Activated CD8-positive, alpha-beta memory T cell treated with anti-CD3 and anti-CD28 coated beads, Interleukin-2, amount 50 U/mL, for 24 hours (primary cell): Measurements from ENCODE around the gene ACTG2.
A peak's percentile ranks its signal among the peaks of the same experiment; 100 is the strongest.

ENCODE experiments used
- DNase-seq: peaks from one replicate; pipeline ENCODE4 v3.0.0-alpha.2; 2020; ENCODE audit errors: extremely low read depth

ACTG2 gene

GRCh38 chr2:73914667-73915066 is 21.9 kb downstream of the ACTG2 start:
- no peak for DNase-seq

- no peak for DNase-seq
These were observed 22.7 kb downstream of the ACTG2 start for GRCh38 chr2:73915437-73915993.

DNA sequence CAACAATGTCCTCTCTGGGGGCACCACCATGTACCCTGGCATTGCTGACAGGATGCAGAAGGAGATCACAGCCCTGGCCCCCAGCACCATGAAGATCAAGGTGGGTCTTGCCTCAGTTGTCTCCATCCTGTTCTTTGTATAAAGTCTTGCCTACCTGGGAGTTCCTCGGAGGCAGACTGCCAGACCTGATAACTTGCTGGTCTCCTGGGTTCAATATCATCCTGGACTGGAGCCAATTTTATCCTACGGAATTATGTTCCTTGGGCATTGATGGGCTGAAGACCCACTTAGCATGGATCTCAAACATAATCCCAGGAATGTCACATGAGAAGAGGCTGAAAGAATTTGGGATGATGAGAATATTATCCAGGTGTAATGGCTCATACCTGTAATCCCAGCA is 23.9 kb downstream of the ACTG2 start:
- DNase-seq, result no peak

- DNase-seq, result no peak
These were observed 24.5 kb downstream of the ACTG2 start for GRCh38 chr2:73917296-73917695.

DNA sequence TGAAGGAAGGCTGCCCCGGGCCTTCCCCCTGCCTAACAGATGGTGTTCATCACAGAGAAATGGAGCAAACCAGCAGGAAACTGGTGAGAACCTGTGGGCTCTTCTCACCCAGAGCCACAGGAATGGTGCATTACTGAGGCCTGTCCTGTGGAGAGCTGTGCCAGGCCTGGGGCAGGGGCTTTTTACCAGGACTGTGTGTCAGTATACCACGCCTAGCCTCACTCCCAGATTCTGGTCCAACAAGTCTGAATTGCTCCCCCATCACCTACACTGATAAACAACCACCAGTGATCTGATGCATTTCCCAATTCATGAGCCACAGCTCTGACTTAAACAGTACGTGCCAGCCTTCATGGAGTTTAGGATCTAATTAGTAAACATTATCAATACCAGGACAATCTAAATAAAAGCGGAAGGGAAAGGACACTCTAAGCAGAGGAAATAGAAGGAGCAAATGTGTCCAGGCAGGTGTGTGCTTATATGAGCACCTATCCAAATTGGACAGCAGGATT is 24.9 kb downstream of the ACTG2 start:
- no peak for DNase-seq

- DNase-seq, result no peak
These were observed 26.0 kb downstream of the ACTG2 start for GRCh38 chr2:73918856-73919255.

DNA sequence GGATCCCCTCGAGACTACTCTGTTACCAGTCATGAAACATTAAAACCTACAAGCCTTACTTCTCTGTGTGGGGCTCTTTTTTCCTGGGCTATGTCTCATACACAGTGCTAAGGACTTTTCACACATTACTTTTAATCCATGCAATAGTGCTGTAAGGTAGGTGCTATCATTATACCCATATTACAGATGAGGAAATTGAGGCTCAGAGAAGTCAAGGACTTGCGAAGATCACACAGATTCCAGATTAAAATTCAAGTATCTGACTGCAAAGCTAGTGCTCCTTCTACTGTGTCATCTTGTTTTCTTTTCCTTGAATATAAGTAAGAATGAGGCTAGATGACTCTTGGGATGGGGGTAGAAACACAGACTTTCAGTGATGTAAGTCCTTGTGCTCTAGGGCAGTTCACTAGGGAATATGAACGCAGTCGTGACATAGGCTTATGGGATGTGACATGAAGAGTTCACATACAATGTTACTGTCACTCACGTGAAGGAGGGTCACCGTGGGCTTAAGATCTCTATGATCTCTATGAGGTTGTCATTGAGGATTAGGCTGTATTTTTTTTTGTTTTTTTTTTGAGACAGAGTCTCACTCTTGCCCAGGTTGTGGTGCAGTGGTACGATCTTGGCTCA is 26.9 kb downstream of the ACTG2 start:
- DNase-seq, result no peak

- no peak for DNase-seq
These were observed 28.1 kb downstream of the ACTG2 start for GRCh38 chr2:73920577-73921545.

GRCh38 chr2:73921581-73921980 is 28.8 kb downstream of the ACTG2 start:
- DNase-seq, result no peak

GRCh38 chr2:73922681-73923080 is 29.9 kb downstream of the ACTG2 start:
- DNase-seq, result no peak

DNA sequence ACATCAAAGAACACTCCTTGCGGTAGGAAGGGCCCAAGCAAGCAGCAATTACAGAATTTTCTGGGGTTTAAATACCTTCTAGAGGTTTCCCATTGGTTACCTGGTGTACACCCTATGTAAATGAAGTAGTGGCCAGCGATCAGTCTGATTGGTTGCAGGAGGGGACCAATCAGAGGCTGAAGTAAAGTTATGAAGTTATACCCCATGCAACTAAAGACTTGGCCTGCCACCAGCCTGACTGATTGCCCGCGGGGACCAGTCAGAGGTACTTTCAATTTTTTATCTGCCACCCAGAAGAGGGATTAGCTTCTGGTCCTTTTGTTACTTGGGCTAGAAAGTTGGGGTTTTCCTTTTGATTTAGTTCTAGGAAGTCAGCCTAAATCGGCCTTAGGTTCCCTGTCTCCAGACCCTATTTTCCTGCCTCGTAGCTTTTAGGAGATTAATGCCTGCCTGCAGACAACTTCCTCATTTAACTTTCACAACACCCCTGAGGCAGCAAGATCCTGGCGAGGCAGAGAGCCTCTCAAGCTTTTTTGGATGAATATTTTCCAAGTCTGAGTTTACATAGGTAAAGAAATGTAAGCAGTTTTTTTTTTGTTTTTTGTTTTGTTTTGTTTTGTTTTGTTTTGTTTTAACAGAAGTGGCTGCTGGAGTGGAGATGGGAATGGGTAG is 32.4 kb downstream of the ACTG2 start:
- DNase-seq, result no peak

- DNase-seq, result no peak
These were observed 33.2 kb downstream of the ACTG2 start for GRCh38 chr2:73925853-73926492.

DNA sequence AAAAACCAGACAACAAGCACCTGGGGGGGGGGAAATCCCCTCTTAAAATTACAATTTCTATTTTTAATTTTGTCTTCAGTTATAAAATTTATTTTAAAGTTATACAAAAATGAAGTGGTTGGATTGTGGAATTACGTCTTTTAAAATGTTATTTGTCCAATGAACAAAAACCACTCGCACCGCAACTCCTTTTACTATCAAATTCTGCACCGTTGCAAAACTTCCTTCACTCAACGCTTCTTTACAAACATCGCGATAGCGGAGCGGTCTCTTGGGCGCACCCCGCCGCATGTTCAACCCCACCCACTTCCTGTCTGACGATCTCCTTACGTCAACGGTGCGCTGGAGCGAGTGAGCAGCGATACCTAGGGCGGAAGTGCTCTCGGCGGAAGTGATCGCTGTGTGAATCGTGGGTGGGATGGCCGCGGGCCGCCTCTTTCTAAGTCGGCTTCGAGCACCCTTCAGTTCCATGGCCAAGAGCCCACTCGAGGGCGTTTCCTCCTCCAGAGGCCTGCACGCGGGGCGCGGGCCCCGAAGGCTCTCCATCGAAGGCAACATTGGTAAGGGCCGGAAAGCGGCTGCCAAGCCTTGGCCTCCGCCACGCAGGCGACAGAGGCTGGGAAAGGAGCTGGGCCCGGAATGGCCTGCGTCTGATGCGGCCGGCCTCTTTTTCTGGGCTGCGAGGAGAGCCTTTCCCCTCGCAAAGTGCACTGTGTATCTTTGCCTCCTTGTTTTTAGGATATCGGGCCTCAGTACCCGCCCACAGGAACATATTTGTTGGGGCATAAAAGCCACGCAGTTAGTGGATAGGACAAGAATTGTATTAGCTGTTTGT is 33.9 kb downstream of the ACTG2 start, which contains the start of gene DGUOK:
DGUOK (plus strand) TSS at position 388 of the 835 bp plus-strand sequence; CDS start at position 419, 31 bp downstream.
- peak; percentile 95 for DNase-seq

DNA sequence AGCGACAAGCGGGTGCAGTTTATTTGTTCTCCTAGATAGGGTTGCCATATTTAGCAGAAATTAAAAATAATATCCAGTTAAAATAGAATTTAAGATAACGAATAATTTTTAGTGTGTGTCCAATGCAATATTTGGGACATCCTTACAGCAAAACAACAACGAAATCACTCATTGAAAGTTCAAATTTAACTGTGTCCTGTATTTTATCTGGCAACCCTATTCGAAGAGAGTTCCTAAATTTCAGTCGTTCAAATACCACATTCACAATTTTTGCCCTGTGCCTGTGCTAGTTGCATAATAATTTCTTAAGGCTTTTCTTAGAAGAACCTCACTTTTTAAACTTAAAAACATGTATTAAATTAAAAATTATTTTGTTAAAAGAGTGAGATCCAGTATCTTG is 34.5 kb downstream of the ACTG2 start:
- DNase-seq, result no peak

DNA sequence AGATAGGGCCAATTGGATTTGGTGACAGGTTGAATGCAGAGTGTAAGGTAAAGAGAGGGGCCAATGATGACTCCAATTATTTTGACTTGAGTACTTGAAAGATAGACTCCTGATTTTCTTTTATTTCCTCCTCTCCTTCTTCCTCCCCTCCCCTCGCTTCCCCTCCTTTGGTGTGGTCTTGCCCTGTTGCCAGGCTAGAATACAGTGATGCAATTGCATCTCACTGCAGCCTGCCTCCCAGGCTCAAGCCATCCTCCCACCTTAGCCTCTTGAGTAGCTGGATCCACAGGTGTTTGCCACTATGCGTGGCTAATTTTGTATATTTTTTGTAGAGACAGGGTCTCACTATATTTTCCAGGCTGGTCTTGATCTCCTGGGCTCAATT is 36.1 kb downstream of the ACTG2 start:
- no peak for DNase-seq

- no peak for DNase-seq
These were observed 37.6 kb downstream of the ACTG2 start for GRCh38 chr2:73930386-73930785.

GRCh38 chr2:73931531-73932500 is 39.0 kb downstream of the ACTG2 start:
- no peak for DNase-seq

- DNase-seq, result no peak
These were observed 40.4 kb downstream of the ACTG2 start for GRCh38 chr2:73933194-73933593.

- DNase-seq, result no peak
These were observed 42.8 kb downstream of the ACTG2 start for GRCh38 chr2:73935641-73936040.
